ENCODE data around the gene FBXL3. TPM values are rescaled to one million over a fixed set of nuclear protein-coding genes. Genes with fewer than 3 reads are reported as not detected.

Gene FBXL3
- total RNA-seq, 4 donors from 2014 or later: 76.9 to 118 (median 80.5) TPM

DNA sequence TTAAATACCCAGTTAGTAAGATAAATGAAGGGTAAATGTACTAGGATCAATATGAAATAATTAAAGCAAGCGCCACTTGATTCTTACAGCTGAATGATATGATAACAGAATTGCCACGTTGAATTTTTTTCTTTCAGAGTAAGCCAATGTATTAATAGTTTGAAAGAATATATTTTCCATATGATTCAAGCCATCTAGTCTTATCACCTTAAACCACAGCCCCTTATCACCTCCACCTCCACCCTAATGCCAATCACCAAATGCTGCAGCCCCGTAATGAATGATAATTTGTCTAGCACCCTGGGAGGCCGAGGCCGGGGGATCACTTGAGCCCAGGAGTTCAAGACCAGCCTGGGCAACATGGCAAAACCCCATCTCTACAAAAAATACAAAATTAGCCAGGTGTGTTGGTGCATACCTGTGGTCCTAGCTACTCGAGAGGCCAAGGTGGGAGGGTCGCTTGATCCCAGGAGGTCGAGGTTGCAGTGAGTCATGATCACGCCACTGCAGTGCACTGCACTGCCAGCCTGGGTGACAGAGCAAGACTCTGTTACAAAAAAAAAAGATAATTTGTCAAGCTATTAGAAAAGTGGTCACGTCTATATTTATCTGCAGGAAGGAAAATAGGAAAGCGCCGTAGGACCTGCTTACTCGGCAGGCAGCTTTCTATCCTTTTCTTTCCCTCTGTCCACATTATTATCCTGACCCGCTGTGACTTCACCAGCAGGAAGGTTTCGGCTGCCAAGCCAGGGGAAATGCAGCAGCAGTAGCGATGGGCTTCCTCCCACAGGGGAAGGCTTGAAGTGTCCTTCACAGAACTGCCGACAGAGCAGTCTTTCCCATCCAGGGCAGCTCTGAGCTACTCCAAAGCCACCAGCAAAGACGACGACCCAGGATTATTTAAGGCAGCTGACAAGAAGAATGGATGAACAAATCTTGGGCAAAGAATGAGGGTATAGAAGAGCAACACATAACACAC is 54.8 kb downstream of the FBXL3 start:
- Histone ChIP-seq H3K27me3 (no peaks in the 10 kb centered on the region), H3K4me3 (no peak overlapping the region), H3K4me1 (peaks cover 0 to 11% (median 3%) of the 10 kb centered on the region in 4 donors), H3K9me3 (no peaks in the 10 kb centered on the region), H3K27ac (replicated peaks in 1 of 4) (no peak overlapping the region), H3K36me3 (no peaks in the 10 kb centered on the region)
- no peak for DNase-seq (ENCODE audit: extremely low spot score)
- TF ChIP-seq POLR2AphosphoS5 (IDR thresholded peaks at IDR 0.05) (no peak), POLR2A (IDR thresholded peaks at IDR 0.05; ENCODE audit: low read depth) (no peak), EP300 (IDR thresholded peaks at IDR 0.05) (no peak)
- TF ChIP-seq, protein P1, sequence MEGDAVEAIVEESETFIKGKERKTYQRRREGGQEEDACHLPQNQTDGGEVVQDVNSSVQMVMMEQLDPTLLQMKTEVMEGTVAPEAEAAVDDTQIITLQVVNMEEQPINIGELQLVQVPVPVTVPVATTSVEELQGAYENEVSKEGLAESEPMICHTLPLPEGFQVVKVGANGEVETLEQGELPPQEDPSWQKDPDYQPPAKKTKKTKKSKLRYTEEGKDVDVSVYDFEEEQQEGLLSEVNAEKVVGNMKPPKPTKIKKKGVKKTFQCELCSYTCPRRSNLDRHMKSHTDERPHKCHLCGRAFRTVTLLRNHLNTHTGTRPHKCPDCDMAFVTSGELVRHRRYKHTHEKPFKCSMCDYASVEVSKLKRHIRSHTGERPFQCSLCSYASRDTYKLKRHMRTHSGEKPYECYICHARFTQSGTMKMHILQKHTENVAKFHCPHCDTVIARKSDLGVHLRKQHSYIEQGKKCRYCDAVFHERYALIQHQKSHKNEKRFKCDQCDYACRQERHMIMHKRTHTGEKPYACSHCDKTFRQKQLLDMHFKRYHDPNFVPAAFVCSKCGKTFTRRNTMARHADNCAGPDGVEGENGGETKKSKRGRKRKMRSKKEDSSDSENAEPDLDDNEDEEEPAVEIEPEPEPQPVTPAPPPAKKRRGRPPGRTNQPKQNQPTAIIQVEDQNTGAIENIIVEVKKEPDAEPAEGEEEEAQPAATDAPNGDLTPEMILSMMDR (IDR thresholded peaks at IDR 0.05): no peak
- 74% methylated on average over 16 of the region's 19 CpGs for WGBS
- intact Hi-C loops (cut with DNase I): loop anchor here (10.0 kb wide), 1 partner anchor 1277 kb away; no protein-coding TSS in a partner anchor

DNA sequence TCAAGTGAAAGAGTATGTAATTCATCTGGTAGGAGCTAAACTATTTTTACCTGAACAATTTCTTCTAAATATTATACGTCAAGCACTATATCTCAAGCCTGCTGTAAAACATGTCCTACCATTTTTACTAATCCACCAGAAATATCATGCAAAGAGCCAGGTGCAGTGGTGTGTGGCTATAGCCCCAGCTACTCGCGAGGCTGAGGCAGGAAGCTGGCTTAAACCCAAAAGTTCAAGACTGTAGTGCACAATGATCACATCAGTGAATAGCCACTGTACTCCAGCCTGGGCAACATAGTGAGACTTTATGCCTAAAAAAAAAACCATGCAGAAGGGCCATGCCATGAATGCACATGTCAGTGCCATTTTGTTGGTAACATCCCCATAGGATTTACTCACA is 55.7 kb downstream of the FBXL3 start:
- no peak overlapping the region for H3K4me3 ChIP-seq
- no peaks in the 10 kb centered on the region for H3K9me3 ChIP-seq
- H3K36me3 ChIP-seq: no peaks in the 10 kb centered on the region
- intact Hi-C loops (cut with DNase I): loop anchor here (10.0 kb wide), 1 partner anchor 1276 kb away; no protein-coding TSS in a partner anchor
- WGBS: 71% methylated on average over 3 of the region's 3 CpGs
- TF ChIP-seq, protein P1 (IDR thresholded peaks at IDR 0.05): no peak
- TF ChIP-seq EP300 (IDR thresholded peaks at IDR 0.05) (no peak), POLR2AphosphoS5 (IDR thresholded peaks at IDR 0.05) (no peak), POLR2A (IDR thresholded peaks at IDR 0.05; ENCODE audit: low read depth) (no peak)
- no peaks in the 10 kb centered on the region for H3K27me3 ChIP-seq
- H3K4me1 ChIP-seq: peaks cover 0 to 5% (median under 1%) of the 10 kb centered on the region in 4 donors
- no peak for DNase-seq (ENCODE audit: extremely low spot score)
- no peak overlapping the region for H3K27ac ChIP-seq (replicated peaks in 1 of 4)

DNA sequence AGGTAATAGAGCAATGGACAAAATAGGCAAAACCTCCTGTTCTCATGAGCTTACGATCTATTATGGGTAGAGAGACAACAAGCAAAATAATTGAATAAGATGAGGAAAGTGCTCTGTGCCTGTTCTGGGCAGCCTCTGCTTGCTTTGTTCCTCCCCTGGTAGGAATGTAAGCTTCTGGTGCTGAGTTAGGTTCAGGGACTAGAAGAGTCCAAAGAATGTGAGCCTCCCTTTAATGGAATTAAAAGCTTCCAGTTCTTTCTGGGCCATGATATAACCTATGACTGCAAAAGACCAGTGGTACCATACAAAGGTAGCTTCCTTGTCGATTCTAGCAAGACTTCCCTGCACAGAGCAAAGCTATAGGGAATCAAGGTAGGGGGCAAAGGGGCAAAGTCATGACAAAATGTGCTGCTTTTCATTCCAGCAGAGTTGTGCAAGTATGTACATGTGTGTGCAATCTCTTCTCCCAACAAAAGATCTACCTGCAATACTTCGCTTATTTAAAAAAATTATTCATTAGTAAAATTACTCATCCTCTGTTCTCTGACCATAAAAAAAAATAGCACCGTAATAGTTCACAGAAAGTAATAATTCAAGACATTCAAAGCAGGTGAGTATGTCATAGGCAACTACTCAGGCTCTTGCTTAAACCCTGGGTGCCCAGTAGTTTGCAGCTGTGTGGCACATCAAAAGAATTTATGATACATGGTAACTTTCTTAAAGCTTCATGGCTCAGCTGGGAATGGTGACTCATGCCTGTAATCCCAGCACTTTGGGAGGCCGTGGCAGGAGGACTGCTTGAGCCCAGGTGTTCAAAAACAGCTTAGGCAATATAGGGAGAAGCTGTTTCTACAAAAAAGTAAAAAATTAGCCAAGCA is 57.2 kb downstream of the FBXL3 start:
- peaks cover 0 to 14% (median 9%) of the 10 kb centered on the region in 4 donors for H3K4me1 ChIP-seq
- H3K9me3 ChIP-seq: no peaks in the 10 kb centered on the region
- no peaks in the 10 kb centered on the region for H3K36me3 ChIP-seq
- no peak for DNase-seq (ENCODE audit: extremely low spot score)
- no peak overlapping the region for H3K4me3 ChIP-seq
- TF ChIP-seq POLR2AphosphoS5 (IDR thresholded peaks at IDR 0.05) (no peak), EP300 (IDR thresholded peaks at IDR 0.05) (no peak), POLR2A (IDR thresholded peaks at IDR 0.05; ENCODE audit: low read depth) (no peak)
- TF ChIP-seq, protein P1 (IDR thresholded peaks at IDR 0.05): no peak
- no peaks in the 10 kb centered on the region for H3K27me3 ChIP-seq
- intact Hi-C loops (cut with DNase I): loop anchor here (10.0 kb wide), 1 partner anchor 1275 kb away; no protein-coding TSS in a partner anchor
- no peak overlapping the region for H3K27ac ChIP-seq (replicated peaks in 1 of 4)
- 91% methylated on average over 5 of the region's 5 CpGs for WGBS

DNA sequence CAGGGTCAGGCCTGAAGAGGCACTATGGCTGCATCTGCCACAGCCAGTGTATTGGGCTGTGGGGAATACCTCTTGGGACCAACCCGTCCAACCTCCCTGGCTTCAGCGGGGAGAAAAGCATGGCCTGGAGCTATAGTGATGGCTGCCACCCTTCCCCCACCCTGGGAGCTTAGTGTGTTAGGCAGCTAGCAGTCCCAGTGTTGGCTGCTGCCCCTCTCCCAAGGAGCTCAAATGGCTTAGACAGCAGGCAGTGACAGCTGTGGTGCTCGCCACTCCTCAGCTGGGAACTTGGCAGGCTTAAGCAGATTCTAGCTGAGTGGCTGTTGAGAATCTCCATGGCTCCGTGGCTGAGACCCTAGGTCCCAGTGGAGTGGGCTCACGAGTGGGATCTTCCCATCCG is 58.9 kb downstream of the FBXL3 start:
- intact Hi-C loops (cut with DNase I): no loop called here
- H3K4me3 ChIP-seq: no peak overlapping the region
- WGBS: 86% methylated on average over 4 of the region's 6 CpGs
- no peaks in the 10 kb centered on the region for H3K27me3 ChIP-seq
- DNase-seq (ENCODE audit: extremely low spot score): no peak
- H3K9me3 ChIP-seq: no peaks in the 10 kb centered on the region
- no peak overlapping the region for H3K27ac ChIP-seq (replicated peaks in 1 of 4)
- no peaks in the 10 kb centered on the region for H3K36me3 ChIP-seq
- no peak for TF ChIP-seq EP300 (IDR thresholded peaks at IDR 0.05)
- TF ChIP-seq, protein P1 (IDR thresholded peaks at IDR 0.05): no peak
- no peak for TF ChIP-seq POLR2A (IDR thresholded peaks at IDR 0.05; ENCODE audit: low read depth)
- TF ChIP-seq POLR2AphosphoS5 (IDR thresholded peaks at IDR 0.05): no peak
- H3K4me1 ChIP-seq: peaks cover 0 to 14% (median 9%) of the 10 kb centered on the region in 4 donors
